KMS-11 (cell line): ENCODE results near the gene DLK2.

Experiments
- H2AFZ ChIP-seq: fragments of 200-600 bp; sonication (generic); 2 replicates; pipeline ENCODE4 v1.6.1; 2016; ENCODE audit warnings: antibody characterized with exemption, mixed run types, low read depth
- H3K27ac ChIP-seq: fragments of 200-600 bp; sonication (generic); 2 replicates; pipeline ENCODE4 v1.6.1; 2016; ENCODE audit warnings: mild to moderate bottlenecking, mixed run types
- H3K27me3 ChIP-seq: fragments of 200-600 bp; sonication (generic); 2 replicates; pipeline ENCODE4 v1.6.1; 2017; ENCODE audit warnings: mild to moderate bottlenecking, low read depth, mixed run types, moderate library complexity; ENCODE audit not compliant: insufficient read depth
- H3K36me3 ChIP-seq: fragments of 200-600 bp; sonication (generic); 2 replicates; pipeline ENCODE4 v1.6.1; 2017; ENCODE audit warnings: mild to moderate bottlenecking, mixed run types; ENCODE audit not compliant: insufficient read depth
- H3K4me1 ChIP-seq: fragments of 200-600 bp; sonication (generic); 2 replicates; pipeline ENCODE4 v1.6.1; 2016; ENCODE audit warnings: mild to moderate bottlenecking, low read depth, mixed run types; ENCODE audit not compliant: poor library complexity, severe bottlenecking
- H3K4me2 ChIP-seq: fragments of 200-600 bp; sonication (generic); 2 replicates; pipeline ENCODE4 v1.7.0; 2016; ENCODE audit warnings: mild to moderate bottlenecking, mixed run types
- H3K4me3 ChIP-seq: fragments of 200-600 bp; sonication (generic); IDR thresholded peaks from 2 replicates; pipeline ENCODE4 v1.6.1; 2017; ENCODE audit warnings: low read depth, low read length, mixed read lengths; ENCODE audit not compliant: insufficient read depth
- H3K79me2 ChIP-seq: fragments of 200-600 bp; sonication (generic); 2 replicates; pipeline ENCODE4 v1.6.1; 2016; ENCODE audit warnings: low read depth, mixed run types; ENCODE audit not compliant: insufficient read depth
- H3K9ac ChIP-seq: fragments of 200-600 bp; sonication (generic); 2 replicates; pipeline ENCODE4 v1.6.1; 2016; ENCODE audit warnings: mild to moderate bottlenecking, mixed run types
- H4K20me1 ChIP-seq: fragments of 200-600 bp; sonication (generic); 2 replicates; pipeline ENCODE4 v1.6.1; 2016; ENCODE audit warnings: mild to moderate bottlenecking, mixed run types; ENCODE audit not compliant: insufficient read depth
- CTCF ChIP-seq: fragments of 200-600 bp; sonication (generic); conservative IDR thresholded peaks from 2 replicates; pipeline ENCODE4 v1.6.1; 2017; ENCODE audit warnings: low read depth, mild to moderate bottlenecking, antibody characterized with exemption, low read length, moderate library complexity, mixed read lengths

Gene DLK2

GRCh38 chr6:43496370-43497128 is 41.2 kb upstream of the DLK2 start:
- H3K79me2 ChIP-seq: no peaks in the 10 kb centered on the region; the same call in 1 of the 2 replicates
- no peaks in the 10 kb centered on the region for H3K27me3 ChIP-seq
- no peak overlapping the region for H3K4me3 ChIP-seq
- no peak overlapping the region for H3K4me2 ChIP-seq
- TF ChIP-seq CTCF: peak; percentile 48
- H3K4me1 ChIP-seq: peaks cover 8% of the 10 kb centered on the region
- no peak overlapping the region for H2AFZ ChIP-seq
- no peaks in the 10 kb centered on the region for H3K36me3 ChIP-seq
- no peaks in the 10 kb centered on the region for H4K20me1 ChIP-seq
- no peak overlapping the region for H3K27ac ChIP-seq
- H3K9ac ChIP-seq: no peak overlapping the region

- Histone ChIP-seq H3K9ac (no peak overlapping the region), H3K4me3 (no peak overlapping the region), H4K20me1 (no peaks in the 10 kb centered on the region), H3K79me2 (no peaks in the 10 kb centered on the region; the same call in 1 of the 2 replicates), H3K4me1 (peaks cover 8% of the 10 kb centered on the region), H2AFZ (no peak overlapping the region), H3K27ac (no peak overlapping the region), H3K4me2 (no peak overlapping the region), H3K27me3 (no peaks in the 10 kb centered on the region), H3K36me3 (no peaks in the 10 kb centered on the region)
- TF ChIP-seq CTCF: no peak
Measured at GRCh38 chr6:43495409-43495941, 40.1 kb upstream of the DLK2 start.

GRCh38 chr6:43494766-43495165 is 39.4 kb upstream of the DLK2 start:
- H2AFZ ChIP-seq: no peak overlapping the region
- TF ChIP-seq CTCF: no peak
- no peaks in the 10 kb centered on the region; the same call in 1 of the 2 replicates for H3K79me2 ChIP-seq
- H4K20me1 ChIP-seq: no peaks in the 10 kb centered on the region
- peaks cover 8% of the 10 kb centered on the region for H3K4me1 ChIP-seq
- H3K36me3 ChIP-seq: no peaks in the 10 kb centered on the region
- no peak overlapping the region for H3K27ac ChIP-seq
- no peak overlapping the region for H3K4me2 ChIP-seq
- no peak overlapping the region for H3K4me3 ChIP-seq
- H3K27me3 ChIP-seq: no peaks in the 10 kb centered on the region
- H3K9ac ChIP-seq: no peak overlapping the region

- Histone ChIP-seq H3K79me2 (no peaks in the 10 kb centered on the region; the same call in 1 of the 2 replicates), H3K27me3 (no peaks in the 10 kb centered on the region), H3K4me2 (no peak overlapping the region), H3K4me3 (no peak overlapping the region), H3K36me3 (no peaks in the 10 kb centered on the region), H3K27ac (no peak overlapping the region), H2AFZ (no peak overlapping the region), H3K4me1 (peaks cover 8% of the 10 kb centered on the region), H3K9ac (no peak overlapping the region), H4K20me1 (no peaks in the 10 kb centered on the region)
- no peak for TF ChIP-seq CTCF
Measured at GRCh38 chr6:43494321-43494720, 39.0 kb upstream of the DLK2 start.
